HG02759 (cell line): Measurements from ENCODE around the gene PXYLP1.
A peak's percentile ranks its signal among the peaks of the same experiment; 100 is the strongest.

Experiments
- ATAC-seq: cut with Tn5 transposase; IDR thresholded peaks from one replicate; pipeline ENCODE4 v1.9.1; 2021; ENCODE audit warnings: mild to moderate bottlenecking, moderate library complexity; ENCODE audit not compliant: unreplicated experiment

PXYLP1 gene

DNA sequence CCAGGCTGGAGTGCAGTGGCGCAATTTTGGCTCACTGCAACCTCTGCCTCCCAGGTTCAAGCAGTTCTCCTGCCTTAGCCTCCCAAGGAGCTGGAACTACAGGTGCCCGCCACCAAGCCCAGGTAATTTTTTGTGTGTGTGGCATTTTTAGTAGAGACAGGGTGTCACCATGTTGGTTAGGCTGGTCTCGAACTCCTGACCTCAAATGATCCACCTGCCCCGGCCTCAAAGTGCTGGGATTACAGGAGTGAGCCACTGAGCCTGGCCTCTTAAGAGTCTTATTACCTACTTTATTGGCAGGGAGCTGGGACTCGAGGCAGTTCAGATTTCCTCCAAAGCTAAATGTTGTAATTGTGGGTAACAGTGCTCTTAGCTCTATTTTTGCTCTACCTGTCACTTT lies 16.4 kb downstream of the PXYLP1 start:
- no peak for ATAC-seq

DNA sequence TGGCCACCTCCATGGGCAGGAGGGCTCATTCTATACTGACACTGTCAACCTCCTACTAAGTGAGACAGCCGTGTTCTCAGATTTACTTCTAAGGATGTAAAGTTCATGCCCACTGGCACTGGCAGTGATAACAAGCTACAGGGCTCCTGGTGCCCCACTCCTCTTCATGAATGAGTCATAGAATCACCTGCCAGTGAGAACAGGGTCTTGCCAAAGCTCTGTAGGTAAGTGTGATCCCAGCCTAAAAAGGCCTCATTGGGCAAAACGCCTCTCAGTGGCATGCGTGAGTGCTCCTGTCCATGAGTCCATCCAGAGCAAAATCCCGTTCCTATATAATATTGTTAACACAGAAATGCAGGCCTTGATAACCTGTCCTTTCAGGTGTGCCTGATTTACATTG lies 17.4 kb downstream of the PXYLP1 start:
- no peak for ATAC-seq

DNA sequence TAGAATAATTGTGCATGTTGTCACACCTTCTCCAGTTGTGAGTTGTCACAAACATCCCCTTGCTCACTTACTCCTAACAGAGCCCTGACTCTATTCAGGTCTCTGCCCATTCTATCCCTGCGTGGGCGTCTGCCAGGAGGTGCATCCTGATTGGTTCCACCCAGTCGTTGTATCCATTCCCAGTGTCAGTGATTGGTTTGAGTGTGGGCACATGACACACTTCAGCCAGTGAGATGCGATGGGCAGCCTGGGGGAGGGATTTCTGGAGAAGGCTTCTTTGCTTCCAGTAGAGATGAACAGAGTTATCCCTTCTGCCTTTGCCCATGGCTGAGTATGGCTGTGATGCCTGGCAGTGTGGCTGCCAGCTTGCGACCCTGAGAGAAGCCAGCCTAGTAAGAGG lies 18.7 kb downstream of the PXYLP1 start:
- no peak for ATAC-seq

GRCh38 chr3:141250828-141251227 lies 19.2 kb downstream of the PXYLP1 start:
- no peak for ATAC-seq

DNA sequence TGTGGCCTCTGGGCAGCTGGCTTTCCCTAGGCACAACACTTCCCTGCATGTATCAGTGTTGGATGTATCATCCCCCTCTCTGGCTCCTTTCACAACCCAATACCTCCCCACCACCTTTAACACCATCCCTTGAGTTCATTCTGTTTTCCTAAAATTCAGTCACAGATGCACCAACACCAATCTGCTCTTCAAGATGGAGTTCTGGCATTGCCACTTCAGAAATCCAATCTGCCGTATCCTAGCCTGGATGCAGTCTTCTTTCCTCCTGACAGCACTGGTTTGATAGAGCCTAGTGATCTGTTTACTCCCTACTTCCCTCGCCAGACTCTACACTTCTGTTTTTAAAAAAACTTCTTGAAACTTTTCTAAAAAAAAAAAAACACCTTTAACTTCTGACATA lies 21.7 kb downstream of the PXYLP1 start:
- ATAC-seq: no peak

GRCh38 chr3:141253811-141254210 lies 22.2 kb downstream of the PXYLP1 start:
- no peak for ATAC-seq

DNA sequence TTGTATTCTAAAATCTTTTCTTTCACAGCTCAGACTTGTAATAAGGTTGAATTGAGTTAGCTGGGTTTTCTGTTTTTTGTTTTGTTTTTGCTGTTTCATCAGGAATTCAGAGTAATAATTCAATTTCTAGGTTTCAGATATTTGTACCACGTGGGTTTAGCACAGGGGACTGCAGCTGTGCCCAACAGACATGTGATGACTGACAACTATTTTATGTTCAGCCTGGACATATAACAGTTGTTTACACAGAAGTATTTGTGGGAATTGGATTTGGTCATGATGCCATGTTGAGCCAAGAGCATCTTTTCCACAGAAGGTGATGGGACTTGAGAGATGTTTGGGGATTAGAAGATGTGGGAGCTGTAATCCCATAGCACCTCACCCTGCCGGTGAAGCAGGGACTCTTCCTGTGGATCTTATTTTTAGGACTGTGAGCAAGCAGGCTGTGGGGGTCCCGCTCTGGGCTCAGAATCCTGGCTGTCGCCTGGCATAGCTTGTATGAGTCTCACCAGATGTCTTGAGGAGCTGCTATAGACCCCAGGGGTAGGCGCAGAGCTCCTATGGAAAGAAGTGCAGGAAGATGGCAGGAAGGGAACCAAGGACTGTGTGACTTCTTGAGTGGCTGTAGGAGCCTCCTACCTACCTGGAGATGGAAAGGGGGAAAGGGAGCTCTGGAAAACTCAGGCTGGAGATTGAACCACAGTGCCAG lies 23.7 kb downstream of the PXYLP1 start:
- no peak for ATAC-seq

DNA sequence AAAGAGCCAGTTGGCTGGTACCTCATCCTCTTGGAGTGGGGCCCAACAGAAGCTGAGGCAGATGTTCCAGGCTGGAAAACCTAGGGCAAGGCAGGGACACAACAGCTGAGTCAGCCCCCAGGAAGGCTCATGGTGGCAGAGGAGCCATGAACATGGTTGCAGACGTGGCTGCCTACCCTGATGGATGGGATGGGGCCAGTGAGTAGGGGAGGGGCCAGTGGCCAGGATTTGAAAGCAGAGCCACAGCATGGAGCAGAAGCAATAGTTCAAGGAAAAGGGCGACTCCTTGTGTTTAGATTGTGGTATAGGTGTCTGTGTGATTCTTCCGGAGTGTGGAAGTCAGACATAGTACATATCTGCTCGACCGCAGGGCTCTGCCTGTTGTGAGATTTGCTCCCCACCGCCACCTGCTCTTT lies 24.2 kb downstream of the PXYLP1 start:
- no peak for ATAC-seq

DNA sequence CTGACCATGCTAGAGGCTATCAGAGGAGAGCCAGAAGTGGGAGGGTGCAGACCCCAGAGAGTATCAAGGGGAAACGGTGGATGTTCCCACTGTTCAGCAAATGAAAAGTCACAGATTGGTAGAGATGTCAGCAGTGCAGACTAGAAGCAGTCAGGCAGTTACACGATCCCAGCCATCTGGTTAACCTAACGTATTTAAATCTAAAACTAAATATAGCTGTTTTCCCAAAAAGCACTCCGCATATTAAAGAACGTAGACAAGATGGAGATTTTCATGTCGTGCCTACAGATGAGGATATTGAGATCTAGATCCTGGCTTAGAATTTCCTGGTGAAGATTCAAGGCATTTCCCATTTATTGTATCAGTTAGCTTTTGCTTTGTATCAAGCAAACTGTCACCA lies 25.2 kb downstream of the PXYLP1 start:
- no peak for ATAC-seq

GRCh38 chr3:141257961-141258360 lies 26.3 kb downstream of the PXYLP1 start:
- ATAC-seq: no peak

GRCh38 chr3:141258973-141259372 lies 27.3 kb downstream of the PXYLP1 start:
- ATAC-seq: no peak

GRCh38 chr3:141259821-141260629 lies 28.4 kb downstream of the PXYLP1 start:
- ATAC-seq: no peak

- no peak for ATAC-seq
These were observed 29.0 kb downstream of the PXYLP1 start for GRCh38 chr3:141260630-141260927.

GRCh38 chr3:141261472-141262307 lies 30.1 kb downstream of the PXYLP1 start:
- ATAC-seq: no peak

DNA sequence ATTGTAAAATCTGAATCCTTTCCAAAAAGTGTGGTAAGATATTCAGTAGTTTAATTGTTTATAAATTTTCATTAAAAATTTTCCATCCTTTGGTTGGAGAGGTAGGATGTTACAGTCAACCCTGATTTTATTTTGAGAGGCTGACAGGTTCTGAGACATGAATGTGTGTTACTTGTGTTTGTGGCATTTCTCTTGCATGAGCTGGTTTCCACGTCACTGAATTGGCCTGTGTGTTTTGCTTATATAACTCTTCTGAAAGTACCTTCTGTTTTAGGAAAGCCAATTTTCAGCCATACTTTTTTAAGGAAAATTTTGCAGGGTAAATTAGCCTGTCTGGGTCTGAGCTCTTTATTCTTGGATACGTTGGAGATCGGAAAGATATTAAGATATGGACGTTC lies 30.7 kb downstream of the PXYLP1 start:
- no peak for ATAC-seq

DNA sequence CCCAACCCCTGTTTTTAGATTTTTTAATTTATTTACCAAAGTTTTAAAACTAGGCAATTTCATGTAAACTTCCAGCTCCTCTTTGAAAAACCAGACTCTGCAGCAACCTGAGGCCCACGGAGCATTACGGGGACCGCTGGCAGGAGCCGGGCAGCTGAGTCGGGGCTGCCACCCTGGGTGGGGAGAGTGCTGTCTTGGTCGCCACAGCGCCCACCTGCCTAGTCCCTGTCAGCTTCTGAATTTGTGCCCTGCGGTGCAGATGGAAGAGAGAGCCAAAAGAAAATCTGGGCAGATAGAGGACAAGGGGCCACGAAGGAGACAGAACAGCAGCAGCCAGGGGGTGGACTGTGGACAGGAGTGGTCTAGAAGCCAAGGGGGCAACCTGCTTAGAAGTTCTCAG lies 34.6 kb downstream of the PXYLP1 start:
- ATAC-seq: no peak

DNA sequence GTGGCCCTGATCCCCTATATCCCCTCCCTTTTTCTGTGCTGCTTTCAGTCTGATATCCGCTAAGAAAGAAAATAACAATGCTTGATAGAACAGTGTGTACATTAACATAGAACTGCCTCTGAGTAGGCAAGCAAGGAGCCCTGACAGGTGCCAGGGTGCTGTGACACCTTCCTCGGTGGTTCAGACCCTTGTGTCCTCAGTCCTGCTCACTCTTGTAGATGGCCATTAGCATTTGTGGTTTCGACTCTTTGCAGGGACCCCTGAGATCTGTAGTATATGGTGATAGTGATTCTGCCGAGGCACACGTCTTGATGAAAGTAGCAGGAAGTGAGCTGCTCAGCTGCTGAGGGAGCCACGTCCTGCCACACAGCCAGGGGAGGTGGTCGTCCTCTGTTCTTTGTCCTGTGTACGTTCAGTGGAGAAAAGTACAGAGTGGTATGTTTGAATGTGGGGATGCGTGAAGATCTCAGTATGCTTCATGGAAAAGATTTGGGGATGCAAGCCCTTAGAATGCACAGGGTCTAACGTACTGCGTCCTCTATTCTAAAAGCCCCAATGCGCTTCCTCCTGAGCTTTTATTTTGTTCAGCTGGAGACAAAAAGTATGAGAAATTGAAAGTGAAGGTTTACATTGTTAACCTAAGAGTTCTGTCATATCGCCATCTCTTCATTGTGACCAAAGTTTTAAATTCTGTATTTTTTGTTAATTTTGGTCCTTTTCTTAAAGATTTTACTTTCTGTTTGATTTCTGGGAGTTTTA lies 35.4 kb downstream of the PXYLP1 start:
- peak; percentile 68 for ATAC-seq

GRCh38 chr3:141267629-141268028 lies 36.0 kb downstream of the PXYLP1 start:
- no peak for ATAC-seq

DNA sequence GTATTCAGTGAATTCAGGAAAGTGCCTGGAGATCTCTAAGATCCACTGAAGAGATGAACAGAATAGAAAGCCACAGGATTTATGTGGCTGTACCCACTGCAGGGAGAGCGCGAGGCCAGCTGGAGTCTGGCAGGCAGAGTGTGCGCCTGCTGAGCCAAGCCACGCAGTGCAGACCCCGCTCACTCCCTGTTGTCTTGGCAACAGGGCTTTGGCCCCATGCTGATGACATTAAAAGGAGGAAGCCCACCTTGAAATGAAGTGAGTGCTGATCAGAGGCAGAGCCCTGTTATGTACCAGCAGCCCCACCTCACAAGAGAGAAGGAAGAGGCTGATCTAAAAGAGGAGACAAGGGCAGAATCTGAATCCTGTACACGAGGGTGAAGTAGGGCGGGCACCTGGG lies 36.7 kb downstream of the PXYLP1 start:
- no peak for ATAC-seq

DNA sequence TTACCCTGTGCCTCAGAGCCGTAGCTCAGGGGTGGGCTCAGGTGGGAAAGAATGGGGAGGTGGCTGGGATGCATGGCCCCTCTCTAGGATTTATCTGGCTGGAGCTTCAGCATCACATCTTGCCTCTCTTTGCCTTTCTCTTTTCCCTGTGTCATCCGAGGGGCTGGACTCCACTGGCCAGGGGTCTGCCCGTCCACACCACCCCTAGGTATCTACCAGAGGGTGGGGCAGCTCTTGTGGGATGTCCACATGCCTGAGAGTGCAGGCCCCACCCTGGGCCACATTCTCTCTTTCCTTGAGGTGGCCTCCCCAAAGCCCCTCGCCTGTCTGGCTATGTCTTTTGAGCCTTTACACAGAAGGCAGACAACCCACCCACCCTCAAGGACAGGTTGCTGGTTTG lies 37.2 kb downstream of the PXYLP1 start:
- ATAC-seq: no peak

GRCh38 chr3:141269961-141270360 lies 38.3 kb downstream of the PXYLP1 start:
- ATAC-seq: no peak
